ENCODE results near the gene FUT3.

DNA sequence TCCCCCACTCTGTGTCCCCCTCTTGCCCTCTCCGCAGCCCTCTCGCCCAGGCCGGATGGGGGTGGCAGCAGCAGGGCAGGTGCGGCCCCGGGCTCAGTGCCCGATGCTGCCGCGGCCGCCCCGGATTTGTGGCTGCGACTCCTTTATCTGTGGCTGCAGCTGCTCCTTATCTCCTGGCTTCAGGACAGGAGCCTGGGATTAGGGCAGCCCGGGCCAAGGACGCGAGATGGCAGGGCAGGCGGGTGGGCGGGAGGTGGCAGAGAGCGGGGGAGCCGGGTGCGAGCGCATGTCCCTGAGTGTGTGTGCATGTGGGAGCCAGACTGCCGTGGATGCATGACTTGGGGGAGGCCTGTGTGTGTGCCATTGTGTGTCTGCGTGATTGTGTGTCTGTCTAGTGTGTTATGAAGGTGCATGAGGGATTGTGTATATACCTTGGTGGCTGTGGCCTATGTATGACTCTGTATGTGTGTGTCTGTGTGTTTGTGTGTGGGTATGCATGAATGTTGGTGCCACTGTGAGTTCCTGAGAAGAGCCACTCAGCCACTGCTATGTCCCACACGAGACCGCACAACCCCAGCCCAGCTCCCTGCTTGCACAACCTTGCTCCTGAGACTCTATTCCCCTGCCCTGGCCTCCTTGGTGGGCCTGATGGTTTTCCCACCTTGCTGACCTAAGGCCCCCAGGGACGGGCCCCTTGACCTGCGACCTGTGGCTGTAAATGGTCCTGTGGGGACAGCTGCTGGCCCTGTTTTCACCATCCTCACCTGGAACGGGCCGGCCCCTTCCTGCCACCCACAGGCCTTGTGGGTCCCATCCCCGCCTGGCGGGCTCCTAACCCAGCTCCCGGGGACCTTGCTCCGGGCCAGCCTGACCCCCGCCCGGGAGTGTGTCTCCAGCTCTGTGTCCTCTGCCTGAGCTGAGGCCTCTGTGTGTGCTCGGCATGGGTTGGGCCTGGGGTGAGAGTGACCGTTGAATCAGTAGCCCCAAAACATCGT, 51.7 kb downstream of the FUT3 start:
- no peak for TF ChIP-seq CTCF (IDR thresholded peaks at IDR 0.05)
- TF ChIP-seq REST (IDR thresholded peaks at IDR 0.05; ENCODE audit: low read depth, low read length), result no peak
- peak; percentile 86 for TF ChIP-seq CHD2 (IDR thresholded peaks at IDR 0.05; ENCODE audit: low read length, partially characterized antibody)
- peak; percentile 99 for TF ChIP-seq GATA2 (CRISPR knock-in tag; IDR thresholded peaks at IDR 0.05)
- no peak for TF ChIP-seq SMC3 (IDR thresholded peaks at IDR 0.05; ENCODE audit: low read depth, low read length)
- no peak for TF ChIP-seq NFIC (IDR thresholded peaks at IDR 0.05; ENCODE audit: borderline replicate concordance)
- TF ChIP-seq TEAD4 (IDR thresholded peaks at IDR 0.05; ENCODE audit: borderline replicate concordance, insufficient read depth), result no peak
- TF ChIP-seq, protein P1, sequence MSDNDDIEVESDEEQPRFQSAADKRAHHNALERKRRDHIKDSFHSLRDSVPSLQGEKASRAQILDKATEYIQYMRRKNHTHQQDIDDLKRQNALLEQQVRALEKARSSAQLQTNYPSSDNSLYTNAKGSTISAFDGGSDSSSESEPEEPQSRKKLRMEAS (IDR thresholded peaks at IDR 0.05; ENCODE audit: low read depth), result no peak
- TF ChIP-seq, protein P2, sequence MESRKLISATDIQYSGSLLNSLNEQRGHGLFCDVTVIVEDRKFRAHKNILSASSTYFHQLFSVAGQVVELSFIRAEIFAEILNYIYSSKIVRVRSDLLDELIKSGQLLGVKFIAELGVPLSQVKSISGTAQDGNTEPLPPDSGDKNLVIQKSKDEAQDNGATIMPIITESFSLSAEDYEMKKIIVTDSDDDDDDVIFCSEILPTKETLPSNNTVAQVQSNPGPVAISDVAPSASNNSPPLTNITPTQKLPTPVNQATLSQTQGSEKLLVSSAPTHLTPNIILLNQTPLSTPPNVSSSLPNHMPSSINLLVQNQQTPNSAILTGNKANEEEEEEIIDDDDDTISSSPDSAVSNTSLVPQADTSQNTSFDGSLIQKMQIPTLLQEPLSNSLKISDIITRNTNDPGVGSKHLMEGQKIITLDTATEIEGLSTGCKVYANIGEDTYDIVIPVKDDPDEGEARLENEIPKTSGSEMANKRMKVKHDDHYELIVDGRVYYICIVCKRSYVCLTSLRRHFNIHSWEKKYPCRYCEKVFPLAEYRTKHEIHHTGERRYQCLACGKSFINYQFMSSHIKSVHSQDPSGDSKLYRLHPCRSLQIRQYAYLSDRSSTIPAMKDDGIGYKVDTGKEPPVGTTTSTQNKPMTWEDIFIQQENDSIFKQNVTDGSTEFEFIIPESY (IDR thresholded peaks at IDR 0.05; ENCODE audit: borderline replicate concordance, low read depth), result no peak
- no peak for TF ChIP-seq JUND (IDR thresholded peaks at IDR 0.05)
- no peak for TF ChIP-seq FOXM1 (IDR thresholded peaks at IDR 0.05; ENCODE audit: low read depth)
- TF ChIP-seq, protein P3, sequence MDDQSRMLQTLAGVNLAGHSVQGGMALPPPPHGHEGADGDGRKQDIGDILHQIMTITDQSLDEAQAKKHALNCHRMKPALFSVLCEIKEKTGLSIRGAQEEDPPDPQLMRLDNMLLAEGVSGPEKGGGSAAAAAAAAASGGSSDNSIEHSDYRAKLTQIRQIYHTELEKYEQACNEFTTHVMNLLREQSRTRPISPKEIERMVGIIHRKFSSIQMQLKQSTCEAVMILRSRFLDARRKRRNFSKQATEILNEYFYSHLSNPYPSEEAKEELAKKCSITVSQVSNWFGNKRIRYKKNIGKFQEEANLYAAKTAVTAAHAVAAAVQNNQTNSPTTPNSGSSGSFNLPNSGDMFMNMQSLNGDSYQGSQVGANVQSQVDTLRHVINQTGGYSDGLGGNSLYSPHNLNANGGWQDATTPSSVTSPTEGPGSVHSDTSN (IDR thresholded peaks at IDR 0.05), result no peak
- no peak for TF ChIP-seq POLR2AphosphoS5 (IDR thresholded peaks at IDR 0.05; ENCODE audit: low read depth, low read length)
- no peak for TF ChIP-seq YY1 (IDR thresholded peaks at IDR 0.05; ENCODE audit: low read depth)
